Measurements from ENCODE around the gene GNPTG.
A peak's percentile ranks its signal among the peaks of the same experiment; 100 is the strongest.

GNPTG gene

GRCh38 chr16:1351582-1352362 is at the start of gene GNPTG, which contains the start of gene TSR3:
GNPTG (plus strand) TSS chr16:1351931; CDS start chr16:1351966, 35 bp downstream.
TSR3 (minus strand) TSS chr16:1351878; CDS start chr16:1351804, 74 bp downstream.
- DNase-seq (ENCODE audit: low spot score) = peak; percentile 40

- no peak for DNase-seq (ENCODE audit: low spot score)
Observed at GRCh38 chr16:1305823-1306222, 45.9 kb upstream of the GNPTG start.

- no peak for DNase-seq (ENCODE audit: low spot score)
Observed at GRCh38 chr16:1306334-1306733, 45.4 kb upstream of the GNPTG start.

GRCh38 chr16:1308036-1308976 is 43.4 kb upstream of the GNPTG start:
- DNase-seq (ENCODE audit: low spot score) = peak; percentile 35

GRCh38 chr16:1308977-1309885 is 42.5 kb upstream of the GNPTG start, which contains the start of gene UBE2I:
UBE2I (plus strand) TSS chr16:1309636; CDS start chr16:1314031, 4,395 bp downstream.
- peak; percentile 93 for DNase-seq (ENCODE audit: low spot score)

- DNase-seq (ENCODE audit: low spot score) = no peak
Observed at GRCh38 chr16:1309888-1310831, 41.6 kb upstream of the GNPTG start.

GRCh38 chr16:1310832-1311200 is 40.9 kb upstream of the GNPTG start:
- no peak for DNase-seq (ENCODE audit: low spot score)

- DNase-seq (ENCODE audit: low spot score) = no peak
Observed at GRCh38 chr16:1311212-1311737, 40.5 kb upstream of the GNPTG start.

- DNase-seq (ENCODE audit: low spot score) = no peak
Observed at GRCh38 chr16:1311738-1312466, 39.8 kb upstream of the GNPTG start.

- DNase-seq (ENCODE audit: low spot score) = no peak
Observed at GRCh38 chr16:1312467-1312816, 39.3 kb upstream of the GNPTG start.

- no peak for DNase-seq (ENCODE audit: low spot score)
Observed at GRCh38 chr16:1312903-1313302, 38.8 kb upstream of the GNPTG start.

- no peak for DNase-seq (ENCODE audit: low spot score)
Observed at GRCh38 chr16:1313721-1314369, 37.9 kb upstream of the GNPTG start.

- no peak for DNase-seq (ENCODE audit: low spot score)
Observed at GRCh38 chr16:1314399-1315068, 37.2 kb upstream of the GNPTG start.

- no peak for DNase-seq (ENCODE audit: low spot score)
Observed at GRCh38 chr16:1315081-1316032, 36.4 kb upstream of the GNPTG start.

- no peak for DNase-seq (ENCODE audit: low spot score)
Observed at GRCh38 chr16:1316033-1316405, 35.7 kb upstream of the GNPTG start.

GRCh38 chr16:1317479-1318267 is 34.1 kb upstream of the GNPTG start:
- no peak for DNase-seq (ENCODE audit: low spot score)

GRCh38 chr16:1318268-1318545 is 33.5 kb upstream of the GNPTG start:
- no peak for DNase-seq (ENCODE audit: low spot score)
